Endothelial cell (in vitro differentiated cells): ENCODE measurements around the gene KIF3B. TPM values are rescaled to one million over a fixed set of nuclear protein-coding genes. Genes with fewer than 3 reads are reported as not detected.
A peak's percentile ranks its signal among the peaks of the same experiment; 100 is the strongest.

Experiments
- DNase-seq: peaks from one replicate; pipeline ENCODE4 v3.0.0; 2021; ENCODE audit warnings: low spot score
- H3K27ac Mint-ChIP-seq: one replicate; pipeline ENCODE4 v1.8.0; 2021; ENCODE audit warnings: mixed read lengths, inconsistent platforms; ENCODE audit not compliant: unreplicated experiment
- H3K27me3 Mint-ChIP-seq: one replicate; pipeline ENCODE4 v1.8.0; 2021; ENCODE audit warnings: mild to moderate bottlenecking, moderate library complexity, mixed read lengths, inconsistent platforms; ENCODE audit not compliant: unreplicated experiment
- H3K36me3 Mint-ChIP-seq: one replicate; pipeline ENCODE4 v1.8.0; 2021; ENCODE audit warnings: mild to moderate bottlenecking, low read depth, mixed read lengths, inconsistent platforms; ENCODE audit not compliant: unreplicated experiment
- H3K4me1 Mint-ChIP-seq: one replicate; pipeline ENCODE4 v1.8.0; 2021; ENCODE audit warnings: mild to moderate bottlenecking, mixed read lengths, inconsistent platforms; ENCODE audit not compliant: unreplicated experiment
- H3K4me3 Mint-ChIP-seq: one replicate; pipeline ENCODE4 v1.8.0; 2021; ENCODE audit warnings: mild to moderate bottlenecking, mixed read lengths, inconsistent platforms; ENCODE audit not compliant: unreplicated experiment
- H3K9me3 Mint-ChIP-seq: one replicate; pipeline ENCODE4 v1.8.0; 2021; ENCODE audit warnings: mixed read lengths, inconsistent platforms; ENCODE audit not compliant: unreplicated experiment
- total RNA-seq: library from RNA; stranded (reverse); fragmentation: NEBNext Ultra II Directional; extraction: Animal tissue kit (Norgen Biotek cat#: 25700); gene quantifications from one replicate; pipeline ENCODE4 v1.2.1, GENCODE V29; 2021; ENCODE audit not compliant: unreplicated experiment
- TF ChIP-seq, protein P1 (sequence below): fragments of 200-600 bp; sonication (generic); IDR thresholded peaks from one replicate; pipeline ENCODE4 v1.5.0; 2021; ENCODE audit warnings: antibody characterized with exemption; ENCODE audit not compliant: unreplicated experiment

The KIF3B gene
- total RNA-seq, 1 donor from 2014 or later: 34.7 TPM

GRCh38 chr20:32333181-32333987 lies 55.9 kb downstream of the KIF3B start:
- H3K27ac Mint-ChIP-seq: no peak overlapping the region
- H3K4me3 Mint-ChIP-seq: no peak overlapping the region
- peaks cover 5% of the 10 kb centered on the region for H3K27me3 Mint-ChIP-seq
- TF ChIP-seq, protein P1, sequence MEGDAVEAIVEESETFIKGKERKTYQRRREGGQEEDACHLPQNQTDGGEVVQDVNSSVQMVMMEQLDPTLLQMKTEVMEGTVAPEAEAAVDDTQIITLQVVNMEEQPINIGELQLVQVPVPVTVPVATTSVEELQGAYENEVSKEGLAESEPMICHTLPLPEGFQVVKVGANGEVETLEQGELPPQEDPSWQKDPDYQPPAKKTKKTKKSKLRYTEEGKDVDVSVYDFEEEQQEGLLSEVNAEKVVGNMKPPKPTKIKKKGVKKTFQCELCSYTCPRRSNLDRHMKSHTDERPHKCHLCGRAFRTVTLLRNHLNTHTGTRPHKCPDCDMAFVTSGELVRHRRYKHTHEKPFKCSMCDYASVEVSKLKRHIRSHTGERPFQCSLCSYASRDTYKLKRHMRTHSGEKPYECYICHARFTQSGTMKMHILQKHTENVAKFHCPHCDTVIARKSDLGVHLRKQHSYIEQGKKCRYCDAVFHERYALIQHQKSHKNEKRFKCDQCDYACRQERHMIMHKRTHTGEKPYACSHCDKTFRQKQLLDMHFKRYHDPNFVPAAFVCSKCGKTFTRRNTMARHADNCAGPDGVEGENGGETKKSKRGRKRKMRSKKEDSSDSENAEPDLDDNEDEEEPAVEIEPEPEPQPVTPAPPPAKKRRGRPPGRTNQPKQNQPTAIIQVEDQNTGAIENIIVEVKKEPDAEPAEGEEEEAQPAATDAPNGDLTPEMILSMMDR: no peak
- H3K9me3 Mint-ChIP-seq: no peaks in the 10 kb centered on the region
- H3K4me1 Mint-ChIP-seq: peaks cover 14% of the 10 kb centered on the region
- peaks cover 26% of the 10 kb centered on the region for H3K36me3 Mint-ChIP-seq
- no peak for DNase-seq

DNA sequence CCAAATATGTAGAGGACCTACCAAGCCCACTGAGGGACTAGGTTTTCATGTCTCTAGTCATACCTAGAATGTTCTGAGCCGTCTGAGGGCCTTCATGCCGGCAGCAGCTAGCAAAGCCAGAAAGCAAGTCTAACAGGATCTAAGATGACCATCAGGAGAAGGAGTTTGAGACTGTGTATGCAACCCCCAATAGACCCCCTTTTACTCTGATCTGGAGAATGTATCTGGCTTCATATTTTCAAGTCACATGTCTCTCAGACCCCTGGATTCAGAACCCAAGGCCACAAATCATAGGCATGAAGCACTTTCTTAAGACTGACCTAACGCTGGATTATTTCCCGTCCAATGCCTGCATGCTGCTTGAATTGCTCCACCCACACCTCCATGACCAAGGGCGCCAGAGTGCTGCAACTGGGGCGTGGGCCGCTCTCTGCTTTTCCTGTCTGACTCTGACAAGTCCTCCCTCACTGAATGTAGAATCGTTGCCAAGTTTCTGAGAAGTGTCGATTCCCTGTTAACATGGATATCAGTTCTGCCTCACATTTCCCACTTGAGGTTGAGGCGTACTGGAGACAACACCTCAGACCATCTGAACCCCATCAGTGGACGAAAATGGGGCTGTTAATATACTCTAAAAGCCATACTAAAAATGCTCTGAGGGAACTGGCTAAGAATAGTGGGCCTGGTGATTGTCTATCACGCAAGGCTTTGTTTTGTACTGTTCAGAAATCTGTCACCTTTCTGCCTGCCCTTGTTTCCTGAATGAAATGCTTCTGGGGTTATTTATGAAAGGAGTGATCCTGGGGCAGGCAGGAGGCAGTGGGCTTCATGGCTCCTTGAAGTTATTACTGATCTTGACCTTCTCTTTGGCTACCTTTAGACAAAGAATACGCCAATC lies 56.8 kb downstream of the KIF3B start:
- peaks cover 26% of the 10 kb centered on the region for H3K36me3 Mint-ChIP-seq
- TF ChIP-seq, protein P1: no peak
- H3K9me3 Mint-ChIP-seq: no peaks in the 10 kb centered on the region
- H3K4me1 Mint-ChIP-seq: peaks cover 19% of the 10 kb centered on the region
- peaks cover 5% of the 10 kb centered on the region for H3K27me3 Mint-ChIP-seq
- H3K27ac Mint-ChIP-seq: no peak overlapping the region
- DNase-seq: no peak
- no peak overlapping the region for H3K4me3 Mint-ChIP-seq

- no peak overlapping the region for H3K4me3 Mint-ChIP-seq
- DNase-seq: no peak
- H3K36me3 Mint-ChIP-seq: peaks cover 20% of the 10 kb centered on the region
- H3K9me3 Mint-ChIP-seq: no peaks in the 10 kb centered on the region
- TF ChIP-seq, protein P1: peak; percentile 22
- H3K4me1 Mint-ChIP-seq: peaks cover 6% of the 10 kb centered on the region
- no peak overlapping the region for H3K27ac Mint-ChIP-seq
- H3K27me3 Mint-ChIP-seq: peaks cover 7% of the 10 kb centered on the region
These were observed 59.5 kb downstream of the KIF3B start for GRCh38 chr20:32336918-32337347.

DNA sequence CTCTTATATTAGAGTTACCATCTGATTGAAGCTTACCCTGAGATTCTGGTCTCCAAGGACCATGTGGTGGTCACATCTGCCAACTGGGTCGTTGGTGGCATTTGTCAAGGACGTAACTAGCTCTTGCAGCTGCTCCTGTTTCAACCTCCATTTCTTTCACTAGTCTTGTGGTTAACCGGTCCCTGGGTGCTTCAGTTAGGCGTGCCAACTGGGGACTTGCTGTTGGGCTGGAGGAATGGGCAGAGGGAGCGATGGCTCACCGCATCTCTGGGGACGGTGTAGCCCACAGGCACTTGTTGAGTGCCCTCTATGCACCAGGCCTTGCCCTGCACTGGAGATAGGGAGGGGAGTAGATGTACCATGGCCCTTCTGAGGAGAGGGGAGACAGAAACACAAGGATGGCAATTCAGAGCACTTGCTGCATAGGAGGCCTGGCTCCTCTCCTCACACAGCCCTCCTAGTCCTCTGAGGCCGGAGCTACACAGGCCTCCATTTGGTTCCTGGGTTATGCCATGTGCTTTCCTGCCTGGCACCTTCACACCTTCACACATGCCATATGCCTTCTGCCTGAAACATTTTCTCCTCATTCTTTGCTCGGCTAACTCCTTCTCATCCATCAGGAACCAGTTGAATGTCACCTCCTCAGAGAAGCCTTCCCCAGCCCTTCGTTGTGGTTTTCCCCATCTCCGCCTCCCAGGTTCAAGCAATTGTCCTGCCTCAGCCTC lies 60.6 kb downstream of the KIF3B start:
- DNase-seq: no peak
- H3K9me3 Mint-ChIP-seq: no peaks in the 10 kb centered on the region
- peaks cover 13% of the 10 kb centered on the region for H3K36me3 Mint-ChIP-seq
- no peak overlapping the region for H3K27ac Mint-ChIP-seq
- TF ChIP-seq, protein P1: no peak
- H3K4me3 Mint-ChIP-seq: no peak overlapping the region
- peaks cover 8% of the 10 kb centered on the region for H3K27me3 Mint-ChIP-seq
- peaks cover 5% of the 10 kb centered on the region for H3K4me1 Mint-ChIP-seq
